IgD-negative memory B cell (primary cell): ENCODE data around the gene SLC12A7. TPM values are rescaled to one million over a fixed set of nuclear protein-coding genes. Genes with fewer than 3 reads are reported as not detected.
A peak's percentile ranks its signal among the peaks of the same experiment; 100 is the strongest.

Source experiments
- H3K27ac Mint-ChIP-seq, 3 donors: one replicate each; pipeline ENCODE4 v1.8.0; 2020 to 2022; ENCODE audit warnings: mild to moderate bottlenecking in 3 of 3, mixed read lengths in 3 of 3, moderate library complexity in 1 of 3
- H3K27me3 Mint-ChIP-seq: one replicate; pipeline ENCODE4 v1.8.0; 2021; ENCODE audit warnings: mixed read lengths
- H3K36me3 Mint-ChIP-seq: one replicate; pipeline ENCODE4 v1.8.0; 2020; ENCODE audit warnings: mild to moderate bottlenecking, mixed read lengths
- H3K4me1 Mint-ChIP-seq, 3 donors: one replicate each; pipeline ENCODE4 v1.8.0; 2020 to 2022; ENCODE audit warnings: mixed read lengths in 3 of 3, mild to moderate bottlenecking in 1 of 3
- H3K4me3 Mint-ChIP-seq, 4 donors: one replicate each; pipeline ENCODE4 v1.8.0; 2020 to 2022; ENCODE audit warnings: mild to moderate bottlenecking in 4 of 4, mixed read lengths in 4 of 4, moderate library complexity in 3 of 4
- H3K9me3 Mint-ChIP-seq, 3 donors: one replicate each; pipeline ENCODE4 v1.8.0; 2020 to 2021; ENCODE audit warnings: mixed read lengths in 3 of 3, mild to moderate bottlenecking in 1 of 3
- polyA plus RNA-seq: library from polyadenylated mRNA; unstranded; fragments of 300-500 nt; fragmentation: Illumina TruSeq; gene quantifications from one replicate; pipeline ENCODE4 v1.2.3, GENCODE V29; 2021

SLC12A7 gene
- polyA plus RNA-seq, 1 donor from 2014 or later, result 10.9 TPM

- Mint-ChIP-seq H3K27me3 (peaks cover under 1% of the 10 kb centered on the region), H3K4me3 (no peak overlapping the region), H3K36me3 (no peaks in the 10 kb centered on the region), H3K4me1 (no peaks in the 10 kb centered on the region), H3K9me3 (no peaks in the 10 kb centered on the region), H3K27ac (no peak overlapping the region)
Observed at GRCh38 chr5:1017056-1017455, 94.8 kb downstream of the SLC12A7 start.

DNA sequence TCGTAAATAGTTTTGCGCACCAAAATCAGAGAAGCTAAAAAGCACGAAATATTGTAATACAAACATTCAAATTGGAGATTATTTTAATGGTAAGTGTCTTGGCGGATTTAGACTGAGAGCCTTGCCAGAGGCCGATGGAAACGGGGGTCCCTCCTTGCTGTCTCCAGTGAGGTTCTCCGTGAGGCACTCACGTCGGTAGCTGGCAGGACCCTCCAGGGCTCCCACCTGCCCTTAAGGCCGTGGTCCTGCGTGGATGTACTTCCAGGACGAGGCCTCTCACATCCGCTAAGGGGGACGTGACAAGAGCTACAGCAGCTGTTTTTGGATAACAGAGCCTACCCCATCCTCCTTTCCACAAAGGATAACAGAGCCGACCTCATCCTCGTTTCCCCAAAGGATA, 95.4 kb downstream of the SLC12A7 start:
- no peaks in the 10 kb centered on the region for H3K36me3 Mint-ChIP-seq
- H3K4me1 Mint-ChIP-seq, result no peaks in the 10 kb centered on the region
- H3K27ac Mint-ChIP-seq, result no peak overlapping the region
- no peaks in the 10 kb centered on the region for H3K9me3 Mint-ChIP-seq
- no peak overlapping the region for H3K4me3 Mint-ChIP-seq
- peaks cover 5% of the 10 kb centered on the region for H3K27me3 Mint-ChIP-seq

DNA sequence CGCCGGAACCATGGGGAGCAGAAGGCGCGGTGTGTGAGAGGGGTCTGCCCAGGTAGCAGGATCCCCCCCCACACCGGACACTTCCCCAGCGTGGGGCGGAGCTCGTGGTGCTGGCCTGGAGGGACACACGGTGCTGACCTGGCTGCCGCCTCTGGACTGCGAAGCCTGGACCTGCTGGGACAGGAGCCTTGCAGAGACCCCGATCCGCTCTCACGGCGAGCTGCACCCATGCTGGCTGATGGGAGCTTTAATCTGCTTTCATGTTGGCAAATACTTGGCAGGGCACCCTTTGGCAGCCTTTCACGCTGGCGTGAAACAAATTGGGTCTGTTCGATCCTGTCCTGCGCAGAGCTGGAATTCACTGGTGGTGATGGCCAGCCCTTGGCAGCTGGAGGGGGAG, 95.8 kb downstream of the SLC12A7 start:
- peaks cover 9% of the 10 kb centered on the region for H3K27me3 Mint-ChIP-seq
- peaks cover 0 to 2% (median 0%) of the 10 kb centered on the region in 3 donors for H3K4me1 Mint-ChIP-seq
- no peak overlapping the region for H3K27ac Mint-ChIP-seq
- no peak overlapping the region for H3K4me3 Mint-ChIP-seq
- no peaks in the 10 kb centered on the region for H3K36me3 Mint-ChIP-seq
- no peaks in the 10 kb centered on the region for H3K9me3 Mint-ChIP-seq

- Mint-ChIP-seq H3K36me3 (no peaks in the 10 kb centered on the region), H3K27ac (no peak overlapping the region), H3K27me3 (peaks cover 14% of the 10 kb centered on the region), H3K9me3 (no peaks in the 10 kb centered on the region), H3K4me3 (no peak overlapping the region), H3K4me1 (peaks cover 0 to 3% (median 0%) of the 10 kb centered on the region in 3 donors)
Observed at GRCh38 chr5:1015507-1015906, 96.4 kb downstream of the SLC12A7 start.

DNA sequence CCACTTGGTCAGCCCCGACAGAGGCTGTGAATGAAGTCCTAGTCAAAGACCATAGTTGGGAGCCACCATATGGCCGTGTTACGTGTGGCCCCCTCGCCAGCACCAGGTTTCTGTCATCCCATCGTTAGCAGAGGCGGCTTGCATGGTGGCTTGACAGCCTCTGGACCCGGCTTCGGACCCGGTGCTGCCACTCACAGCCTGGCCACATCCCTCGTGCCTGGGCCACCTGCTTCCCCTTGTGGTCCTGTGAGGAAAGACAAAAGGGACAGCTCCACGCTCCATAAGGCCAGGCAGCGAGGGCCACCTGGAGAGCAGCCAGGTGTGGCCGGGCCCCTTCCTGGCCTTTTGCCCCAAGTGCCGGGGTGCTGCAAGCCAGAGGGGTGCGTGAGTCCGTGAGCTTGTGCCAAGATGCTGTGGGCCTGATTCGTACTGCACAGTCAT, 97.1 kb downstream of the SLC12A7 start:
- Mint-ChIP-seq H3K4me1 (peaks cover 0 to 3% (median 0%) of the 10 kb centered on the region in 3 donors), H3K27ac (no peak overlapping the region), H3K27me3 (peaks cover 19% of the 10 kb centered on the region), H3K9me3 (no peaks in the 10 kb centered on the region), H3K4me3 (no peak overlapping the region), H3K36me3 (no peaks in the 10 kb centered on the region)

DNA sequence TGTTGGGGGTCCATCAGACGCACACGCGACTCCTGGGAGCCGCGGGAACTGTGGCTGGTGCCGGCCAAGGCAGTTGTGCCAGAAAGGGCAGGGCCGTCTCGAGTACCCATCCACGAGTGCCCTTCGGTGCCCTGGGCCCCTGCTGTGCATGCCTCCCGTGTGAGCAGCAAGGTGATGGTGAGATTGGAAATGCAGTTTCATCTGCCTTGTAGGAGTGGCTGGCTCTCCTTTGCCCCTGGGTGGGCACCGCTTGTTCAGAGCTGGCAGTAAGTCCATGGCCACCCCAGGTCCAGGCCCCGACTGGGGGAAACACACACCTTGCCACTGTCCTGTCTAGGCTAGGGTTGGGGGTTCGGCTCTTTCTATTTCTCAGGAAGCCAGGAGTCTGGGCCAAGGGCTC, 97.5 kb downstream of the SLC12A7 start:
- no peak overlapping the region for H3K4me3 Mint-ChIP-seq
- no peaks in the 10 kb centered on the region for H3K36me3 Mint-ChIP-seq
- H3K4me1 Mint-ChIP-seq, result peaks cover 0 to 3% (median 0%) of the 10 kb centered on the region in 3 donors
- H3K9me3 Mint-ChIP-seq, result no peaks in the 10 kb centered on the region
- no peak overlapping the region for H3K27ac Mint-ChIP-seq
- peaks cover 22% of the 10 kb centered on the region for H3K27me3 Mint-ChIP-seq

DNA sequence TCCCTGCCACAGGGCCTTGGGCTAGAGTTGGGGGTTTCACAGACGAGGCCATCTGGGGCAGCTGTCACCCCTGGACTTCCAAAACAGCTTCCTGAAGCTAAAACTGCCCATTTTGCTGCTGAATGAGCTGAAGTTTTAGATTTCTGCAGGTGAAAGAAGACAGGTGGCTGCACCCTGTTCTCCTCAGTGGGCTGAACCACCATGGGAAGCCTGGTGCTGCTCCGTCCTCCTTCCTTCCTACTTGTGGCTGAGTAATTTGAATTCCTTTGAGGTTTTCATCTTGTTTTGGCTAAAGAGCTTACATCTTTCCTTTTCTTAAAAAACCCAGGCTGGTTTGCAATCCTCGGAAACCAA, 97.9 kb downstream of the SLC12A7 start:
- H3K4me1 Mint-ChIP-seq, result peaks cover 0 to 3% (median 0%) of the 10 kb centered on the region in 3 donors
- H3K9me3 Mint-ChIP-seq, result no peaks in the 10 kb centered on the region
- H3K36me3 Mint-ChIP-seq, result no peaks in the 10 kb centered on the region
- no peak overlapping the region for H3K4me3 Mint-ChIP-seq
- no peak overlapping the region for H3K27ac Mint-ChIP-seq
- H3K27me3 Mint-ChIP-seq, result peaks cover 22% of the 10 kb centered on the region

DNA sequence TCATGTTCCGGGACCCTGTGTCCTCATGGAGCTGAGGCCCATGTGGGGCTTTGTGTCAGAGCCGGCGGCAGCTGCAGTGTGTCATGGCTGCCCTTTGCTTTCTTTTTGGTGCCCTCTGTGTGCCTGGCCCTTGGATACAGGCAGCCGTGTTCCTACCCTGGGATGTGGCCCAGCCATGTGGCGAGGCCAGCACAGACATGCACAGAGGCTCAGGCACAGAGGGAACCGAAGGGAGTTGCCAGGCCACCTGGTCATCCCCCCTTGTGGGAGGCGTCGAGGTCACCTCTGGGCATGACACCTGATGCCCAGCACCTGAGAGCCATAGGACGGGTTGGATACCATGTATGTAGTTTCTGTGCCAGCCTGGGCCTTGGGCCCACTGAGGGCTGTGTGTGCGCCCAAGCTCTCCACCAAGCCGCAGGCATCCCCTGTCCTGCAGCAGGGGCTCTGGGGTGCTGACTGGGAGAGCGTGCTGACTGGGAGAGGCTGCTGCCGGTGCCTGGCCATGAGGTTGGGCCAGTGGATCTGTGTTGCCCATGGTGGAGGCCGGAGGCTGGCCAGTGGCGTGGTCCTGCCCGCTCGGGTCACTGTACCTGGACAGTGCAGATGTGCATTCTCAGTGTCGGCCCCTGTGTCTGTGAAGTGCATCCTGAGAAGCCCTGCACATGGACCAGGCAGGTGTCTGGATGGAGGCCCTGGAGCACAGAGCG, 98.5 kb downstream of the SLC12A7 start:
- Mint-ChIP-seq H3K4me3 (no peak overlapping the region), H3K4me1 (peaks cover 0 to 3% (median 0%) of the 10 kb centered on the region in 3 donors), H3K27ac (no peak overlapping the region), H3K9me3 (no peaks in the 10 kb centered on the region), H3K27me3 (peaks cover 22% of the 10 kb centered on the region), H3K36me3 (no peaks in the 10 kb centered on the region)

DNA sequence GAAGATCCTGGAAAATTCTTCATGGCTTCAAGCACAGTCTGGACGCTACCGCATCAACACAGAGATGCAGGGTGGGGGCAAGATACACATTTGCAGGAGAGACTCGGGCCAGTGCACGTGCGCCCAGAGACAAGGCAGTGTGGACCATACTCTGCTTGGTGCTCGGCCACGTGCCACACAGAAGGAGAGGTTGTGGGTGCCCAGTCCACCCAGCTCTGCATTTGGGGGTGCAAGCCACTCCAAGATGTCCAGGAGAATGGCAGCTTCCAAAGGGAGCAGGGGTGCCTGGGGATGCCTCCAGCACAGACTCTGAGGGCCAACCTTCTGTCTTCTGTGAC, 99.0 kb downstream of the SLC12A7 start:
- H3K4me3 Mint-ChIP-seq, result no peak overlapping the region
- no peaks in the 10 kb centered on the region for H3K36me3 Mint-ChIP-seq
- no peaks in the 10 kb centered on the region for H3K9me3 Mint-ChIP-seq
- H3K27me3 Mint-ChIP-seq, result peaks cover 26% of the 10 kb centered on the region
- peaks cover under 1 to 4% (median 2%) of the 10 kb centered on the region in 3 donors for H3K4me1 Mint-ChIP-seq
- no peak overlapping the region for H3K27ac Mint-ChIP-seq

- H3K9me3 Mint-ChIP-seq, result no peaks in the 10 kb centered on the region
- H3K36me3 Mint-ChIP-seq, result no peaks in the 10 kb centered on the region
- no peak overlapping the region for H3K4me3 Mint-ChIP-seq
- H3K27ac Mint-ChIP-seq, result no peak overlapping the region
- peaks cover 2 to 5% (median 5%) of the 10 kb centered on the region in 3 donors for H3K4me1 Mint-ChIP-seq
- H3K27me3 Mint-ChIP-seq, result peaks cover 29% of the 10 kb centered on the region
Observed at GRCh38 chr5:1012313-1012841, 99.5 kb downstream of the SLC12A7 start.

GRCh38 chr5:1011741-1012312, 100.0 kb downstream of the SLC12A7 start:
- H3K27me3 Mint-ChIP-seq, result peaks cover 34% of the 10 kb centered on the region
- no peaks in the 10 kb centered on the region for H3K36me3 Mint-ChIP-seq
- no peak overlapping the region for H3K27ac Mint-ChIP-seq
- peak overlapping the region in 1 of 4 donors; percentile 67 for H3K4me3 Mint-ChIP-seq
- peaks cover 2 to 5% (median 5%) of the 10 kb centered on the region in 3 donors for H3K4me1 Mint-ChIP-seq
- H3K9me3 Mint-ChIP-seq, result no peaks in the 10 kb centered on the region

GRCh38 chr5:1011226-1011631, 100.6 kb downstream of the SLC12A7 start:
- Mint-ChIP-seq H3K27ac (no peak overlapping the region), H3K9me3 (no peaks in the 10 kb centered on the region), H3K36me3 (no peaks in the 10 kb centered on the region), H3K4me1 (peaks cover 2 to 5% (median 5%) of the 10 kb centered on the region in 3 donors), H3K4me3 (peak overlapping the region; percentile 20 to 67 (median 50)), H3K27me3 (peaks cover 39% of the 10 kb centered on the region)

DNA sequence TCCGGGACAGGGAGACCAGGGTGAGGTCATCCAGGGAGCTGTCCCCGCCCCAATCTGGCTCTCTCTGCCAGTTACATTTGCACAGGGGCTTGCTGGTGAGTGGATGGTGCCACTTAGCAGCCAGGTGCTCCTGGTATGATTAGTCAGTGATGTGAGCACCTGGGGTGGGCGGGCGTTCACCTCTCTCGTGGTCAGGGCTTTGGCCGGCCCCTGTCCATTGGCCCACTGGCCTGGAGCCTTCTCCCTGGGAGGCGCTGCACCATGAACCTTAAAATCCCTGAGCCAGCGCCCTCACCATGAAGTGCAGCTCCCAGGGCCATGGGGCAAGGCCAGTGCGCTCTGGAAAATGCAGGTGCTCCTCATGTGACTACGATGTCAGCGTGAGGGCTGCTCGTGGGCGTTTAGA, 101.2 kb downstream of the SLC12A7 start:
- peaks cover 45% of the 10 kb centered on the region for H3K27me3 Mint-ChIP-seq
- peaks cover 2 to 7% (median 5%) of the 10 kb centered on the region in 3 donors for H3K4me1 Mint-ChIP-seq
- no peaks in the 10 kb centered on the region for H3K9me3 Mint-ChIP-seq
- peak overlapping the region in 1 of 4 donors; percentile 67 for H3K4me3 Mint-ChIP-seq
- no peaks in the 10 kb centered on the region for H3K36me3 Mint-ChIP-seq
- H3K27ac Mint-ChIP-seq, result no peak overlapping the region

DNA sequence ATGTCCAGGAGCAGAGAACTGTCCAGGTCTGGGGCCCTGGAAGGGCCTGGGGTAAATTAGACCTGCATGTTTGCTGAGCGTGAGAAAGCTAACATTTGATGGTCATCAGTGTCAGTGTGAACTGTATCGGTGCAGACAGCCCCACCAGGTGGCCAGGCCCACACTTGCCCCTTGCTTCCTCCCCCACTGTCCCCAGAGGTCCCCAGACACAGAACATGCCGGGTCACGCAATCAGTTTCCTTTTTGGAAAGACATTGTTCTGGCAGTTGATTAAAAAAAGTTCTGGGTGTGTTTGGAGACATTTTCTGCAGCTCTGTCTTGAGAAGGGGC, 101.7 kb downstream of the SLC12A7 start:
- H3K4me3 Mint-ChIP-seq, result peak overlapping the region in 1 of 4 donors; percentile 46
- H3K27ac Mint-ChIP-seq, result no peak overlapping the region
- no peaks in the 10 kb centered on the region for H3K9me3 Mint-ChIP-seq
- H3K36me3 Mint-ChIP-seq, result no peaks in the 10 kb centered on the region
- H3K27me3 Mint-ChIP-seq, result peaks cover 47% of the 10 kb centered on the region
- peaks cover 2 to 7% (median 5%) of the 10 kb centered on the region in 3 donors for H3K4me1 Mint-ChIP-seq

- Mint-ChIP-seq H3K4me1 (peaks cover 2 to 7% (median 5%) of the 10 kb centered on the region in 3 donors), H3K27me3 (peaks cover 47% of the 10 kb centered on the region)
Observed at GRCh38 chr5:1009359-1010180, 102.3 kb downstream of the SLC12A7 start.

More at GRCh38 chr5:1009359-1010180, 102.3 kb downstream of the SLC12A7 start:
- H3K36me3 Mint-ChIP-seq, result no peaks in the 10 kb centered on the region
- no peaks in the 10 kb centered on the region for H3K9me3 Mint-ChIP-seq
- H3K4me3 Mint-ChIP-seq, result peak overlapping the region in 2 of 4 donors; percentile 46 to 63
- H3K27ac Mint-ChIP-seq, result no peak overlapping the region
